ENCODE measurements around the gene DNAJC11.
"Not testable (repeated sequence)": the region's sequence is repeated elsewhere in the genome, so short reads cannot be mapped to it uniquely, and the experiment has no call there.

The DNAJC11 gene

DNA sequence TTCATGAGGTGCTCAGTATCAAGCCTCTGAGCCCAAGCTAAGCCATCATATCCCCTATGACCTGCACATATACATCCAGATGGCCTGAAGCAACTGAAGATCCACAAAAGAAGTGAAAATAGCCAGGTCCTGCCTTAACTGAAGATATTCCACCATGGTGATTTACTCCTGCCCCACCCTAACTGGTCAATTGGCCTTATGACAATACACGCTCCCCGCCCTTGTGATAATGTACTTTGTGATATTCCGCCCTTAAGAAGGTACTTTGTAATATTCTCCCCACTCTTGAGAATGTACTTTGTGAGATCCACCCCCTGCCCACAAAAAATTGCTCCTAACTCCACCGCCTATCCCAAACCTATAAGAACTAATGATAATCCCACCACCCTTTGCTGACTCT is 1.7 kb downstream of the DNAJC11 start:
- not testable (repeated sequence) for DNase-seq (ENCODE audit: low read depth in 2 of 2, low spot score in 1 of 2)

DNA sequence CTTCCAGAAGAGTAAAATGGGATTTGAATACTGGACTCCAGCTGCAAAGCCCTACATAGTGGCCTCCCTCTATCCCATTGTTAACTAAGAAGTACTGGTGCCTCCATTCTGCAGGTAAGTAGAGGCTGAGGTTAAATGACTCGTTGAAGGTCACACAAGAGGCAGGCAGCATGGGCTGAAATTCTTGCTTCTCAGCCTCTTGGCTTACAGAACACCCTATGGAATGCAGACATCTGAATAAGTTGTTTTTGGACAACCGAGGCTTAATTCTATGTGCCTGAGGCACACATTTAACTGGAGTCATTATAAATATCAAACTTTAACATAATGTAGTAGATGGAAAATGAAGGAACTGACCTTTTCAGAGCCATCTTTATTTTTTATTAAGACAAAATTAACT is 5.7 kb downstream of the DNAJC11 start:
- no peak for DNase-seq (ENCODE audit: low read depth in 2 of 2, low spot score in 1 of 2)

DNA sequence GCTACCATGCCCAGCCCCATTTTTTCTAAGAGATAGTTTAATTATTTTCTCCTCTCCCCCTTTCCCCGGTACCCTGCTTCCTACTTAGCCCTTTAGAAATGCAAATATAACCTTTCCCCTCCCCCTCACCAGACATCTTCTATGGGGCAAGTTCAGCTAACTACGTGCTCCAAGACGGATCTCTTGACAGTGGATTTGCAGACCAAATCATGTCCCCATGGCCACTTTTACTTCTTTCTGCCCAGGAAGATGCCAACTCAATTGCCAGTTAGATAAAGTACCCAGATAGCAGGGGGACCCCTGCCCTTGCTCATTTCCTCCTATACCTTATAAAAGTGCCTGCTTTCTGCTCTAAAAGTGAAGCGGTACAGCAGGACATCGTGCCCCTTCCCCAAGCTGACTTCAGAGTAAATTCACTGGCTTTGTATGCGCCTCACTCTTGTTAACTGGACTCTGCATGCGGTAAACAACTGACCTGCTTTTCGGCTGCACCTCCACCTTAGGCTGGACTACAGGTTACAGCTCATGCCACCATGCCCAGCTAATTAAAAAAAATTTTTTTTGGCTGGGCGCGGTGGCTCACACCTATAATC is 7.4 kb downstream of the DNAJC11 start:
- no peak for DNase-seq (ENCODE audit: low read depth in 2 of 2, low spot score in 1 of 2)

DNA sequence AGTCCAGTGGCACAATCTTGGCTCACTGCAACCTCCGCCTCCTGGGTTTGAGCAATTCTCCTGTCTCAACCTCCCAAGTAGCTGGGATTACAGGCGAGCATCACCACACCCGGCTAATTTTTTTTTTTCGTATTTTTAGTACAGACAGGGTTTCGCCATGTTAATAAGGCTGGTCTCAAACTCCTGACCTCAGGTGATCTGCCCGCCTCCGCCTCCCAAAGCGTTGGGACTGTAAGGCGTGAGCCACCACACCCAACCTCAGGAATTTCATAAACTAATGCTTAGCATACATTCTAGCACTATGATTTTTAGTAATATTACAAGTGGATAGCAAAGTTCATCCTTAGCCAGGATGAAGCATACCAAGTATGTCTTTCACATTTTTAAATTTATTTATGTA is 8.7 kb downstream of the DNAJC11 start:
- DNase-seq (ENCODE audit: low read depth in 2 of 2, low spot score in 1 of 2): no peak

DNA sequence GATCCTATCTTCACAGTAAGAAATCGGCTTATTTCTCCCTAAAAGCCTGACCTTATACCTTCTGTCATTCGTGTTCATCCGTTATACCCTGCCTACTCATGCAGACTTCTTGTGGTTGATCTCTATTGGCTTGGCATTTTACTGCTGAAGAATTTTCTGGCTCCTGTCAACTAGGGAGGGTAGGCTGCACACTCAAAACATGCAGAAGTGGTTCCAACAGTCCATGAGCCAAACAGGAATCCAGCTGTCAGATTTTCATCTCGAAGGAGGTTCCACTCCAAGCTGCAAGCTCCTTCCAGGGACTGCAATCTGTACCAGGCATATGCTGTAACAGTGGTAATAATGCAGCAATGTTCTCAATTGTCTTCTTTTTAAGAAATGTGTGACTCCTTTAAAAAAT is 10.1 kb downstream of the DNAJC11 start:
- no peak for DNase-seq (ENCODE audit: low read depth in 2 of 2, low spot score in 1 of 2)

DNA sequence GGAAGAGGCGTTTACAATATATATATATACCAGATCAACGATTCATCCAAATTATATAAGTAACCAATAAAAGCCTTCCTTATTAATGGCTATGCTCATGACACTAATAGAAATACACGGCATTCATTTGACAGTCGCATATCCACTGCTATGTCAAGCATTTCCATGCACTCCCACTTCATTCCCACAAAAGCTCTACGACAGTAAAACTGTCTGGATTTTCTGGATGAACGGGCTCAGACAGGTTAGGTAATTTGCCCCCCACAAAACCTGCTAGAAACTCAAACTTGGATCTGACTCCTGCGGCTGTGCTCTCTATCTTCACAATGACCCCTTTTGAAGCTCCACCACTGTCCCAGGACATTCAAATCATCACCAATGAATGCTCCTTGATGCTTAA is 11.4 kb downstream of the DNAJC11 start:
- DNase-seq (ENCODE audit: low read depth in 2 of 2, low spot score in 1 of 2): no peak

DNA sequence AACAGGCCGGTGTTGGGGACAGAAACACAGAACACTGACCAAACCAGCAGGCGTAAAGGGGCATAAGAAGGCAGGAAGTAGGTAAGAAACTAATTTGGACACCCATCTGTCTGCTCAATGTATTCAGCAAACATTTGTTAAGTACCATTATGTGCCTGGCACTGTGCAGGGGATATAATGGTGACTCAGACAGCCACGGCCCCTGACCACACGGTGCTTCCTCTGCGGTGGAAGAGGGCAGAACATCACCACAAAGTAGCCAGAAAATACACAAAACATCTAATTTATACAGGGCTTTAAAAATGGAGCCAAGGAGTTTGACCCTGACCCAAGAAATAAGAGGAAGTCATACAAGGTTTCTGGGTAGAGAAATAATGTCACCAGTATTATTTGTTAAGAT is 12.9 kb downstream of the DNAJC11 start:
- DNase-seq (ENCODE audit: low read depth in 2 of 2, low spot score in 1 of 2): no peak

DNA sequence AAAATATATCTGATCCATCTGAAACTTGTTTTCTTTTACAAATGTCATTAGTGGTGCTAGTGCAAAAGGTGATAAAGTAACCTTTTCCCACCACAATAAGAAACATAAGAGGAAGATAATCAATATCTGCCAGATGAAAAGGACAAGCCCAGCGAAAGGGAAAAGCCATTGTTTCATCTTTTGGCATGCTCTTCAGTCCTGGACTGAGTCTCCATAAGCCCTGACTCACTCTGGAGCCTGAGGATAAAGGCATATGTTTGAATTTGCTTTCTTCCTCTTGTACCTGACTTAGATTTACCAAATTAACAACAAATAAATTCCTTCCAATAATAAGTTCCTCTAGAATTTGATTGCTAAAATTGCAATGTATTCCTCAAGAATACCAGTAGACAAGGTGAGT is 13.6 kb downstream of the DNAJC11 start:
- no peak for DNase-seq (ENCODE audit: low read depth in 2 of 2, low spot score in 1 of 2)

DNA sequence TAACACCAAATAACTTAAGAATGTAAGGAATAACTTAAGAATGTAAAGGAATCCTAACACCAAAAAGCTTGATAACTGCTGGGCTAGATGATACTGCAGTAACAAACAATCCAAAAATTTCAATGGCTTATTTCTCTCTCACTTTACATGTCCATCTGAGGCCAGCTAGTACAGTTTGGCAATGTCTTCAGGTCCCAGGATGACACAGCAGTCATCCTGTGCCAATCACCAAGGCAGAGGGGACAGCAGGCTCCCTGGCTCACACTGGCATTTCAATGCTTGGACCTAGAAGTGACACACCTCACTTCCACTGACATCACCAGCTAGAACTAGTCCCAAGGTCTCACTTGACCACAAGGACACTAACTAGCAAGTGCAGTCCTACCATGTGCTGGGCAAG is 15.3 kb downstream of the DNAJC11 start:
- no peak for DNase-seq (ENCODE audit: low read depth in 2 of 2, low spot score in 1 of 2)

DNA sequence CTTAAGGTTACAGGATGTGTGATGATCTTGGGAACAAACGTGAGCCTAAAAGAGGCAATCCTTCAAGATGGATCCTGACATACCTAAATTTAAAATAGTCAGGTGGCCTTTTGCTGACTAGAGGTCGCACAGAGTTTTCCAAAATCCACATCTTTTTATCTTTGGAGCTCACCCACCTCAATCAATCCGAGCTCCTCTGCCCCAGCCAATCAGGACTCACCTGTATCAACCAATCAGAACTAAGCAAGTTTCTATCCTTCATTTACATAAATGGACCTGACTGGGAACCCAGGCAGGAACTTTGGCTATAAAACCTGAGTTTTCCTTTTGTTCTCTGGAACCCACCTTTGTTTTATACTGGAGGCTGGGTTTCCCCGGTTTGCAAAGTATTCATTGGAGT is 16.2 kb downstream of the DNAJC11 start:
- DNase-seq (ENCODE audit: low read depth in 2 of 2, low spot score in 1 of 2): no peak

DNA sequence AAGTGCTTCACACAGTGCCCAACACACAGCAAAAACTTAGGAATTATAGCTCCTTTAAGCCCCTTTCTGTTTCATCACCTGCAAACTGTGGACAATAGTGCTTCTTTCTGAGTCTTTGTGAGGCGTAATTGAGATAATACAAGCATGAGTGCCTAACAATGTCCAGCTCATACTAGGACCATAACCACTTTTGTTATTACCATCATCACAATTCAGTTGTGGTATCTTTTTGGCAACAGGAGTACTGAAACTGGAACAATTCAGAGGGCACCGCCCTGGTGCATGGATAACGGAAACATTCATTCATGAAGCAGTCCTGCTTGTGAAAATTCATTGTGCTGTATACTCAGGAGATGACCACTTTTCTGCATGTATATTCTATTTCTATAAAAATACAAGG is 18.2 kb downstream of the DNAJC11 start:
- DNase-seq (ENCODE audit: low read depth in 2 of 2, low spot score in 1 of 2): no peak

DNA sequence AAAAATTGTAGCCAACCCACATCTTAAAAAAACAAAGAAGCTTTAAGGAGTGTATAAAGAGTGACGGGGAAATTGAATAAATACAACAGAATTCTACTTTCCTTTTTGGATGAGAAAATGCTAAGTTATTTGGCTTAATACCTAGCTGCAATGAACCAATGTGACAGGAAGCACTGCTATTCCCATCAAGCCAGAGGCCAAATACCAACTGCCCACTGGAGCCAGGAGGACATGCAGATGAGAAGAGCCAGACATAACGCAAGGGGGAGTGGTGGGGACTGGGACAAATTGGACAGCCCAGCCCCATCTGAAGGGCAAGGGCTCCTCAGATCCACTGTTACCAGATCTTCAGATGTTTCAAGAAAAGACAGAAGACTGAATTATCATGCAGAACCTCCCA is 25.7 kb downstream of the DNAJC11 start:
- no peak for DNase-seq (ENCODE audit: low read depth in 2 of 2, low spot score in 1 of 2)

DNA sequence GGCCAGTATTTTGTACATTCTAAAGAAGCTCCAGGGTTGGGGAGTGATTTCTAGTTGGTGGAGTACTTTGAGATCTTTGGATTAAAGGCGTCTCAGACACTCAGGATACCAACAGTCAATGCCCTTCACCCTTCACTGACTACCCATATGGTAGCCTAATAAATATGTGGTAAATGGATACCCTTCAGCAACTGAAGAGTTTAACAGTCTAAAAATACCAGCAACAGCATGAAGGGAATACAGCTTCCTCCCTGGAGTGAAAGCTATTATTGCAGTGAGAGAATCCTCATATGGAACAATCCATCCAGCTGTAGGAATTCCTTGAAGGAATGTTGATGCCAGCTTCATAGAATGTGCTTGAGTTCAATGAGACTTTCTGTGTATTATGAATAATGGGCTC is 26.8 kb downstream of the DNAJC11 start:
- DNase-seq (ENCODE audit: low read depth in 2 of 2, low spot score in 1 of 2): no peak

DNA sequence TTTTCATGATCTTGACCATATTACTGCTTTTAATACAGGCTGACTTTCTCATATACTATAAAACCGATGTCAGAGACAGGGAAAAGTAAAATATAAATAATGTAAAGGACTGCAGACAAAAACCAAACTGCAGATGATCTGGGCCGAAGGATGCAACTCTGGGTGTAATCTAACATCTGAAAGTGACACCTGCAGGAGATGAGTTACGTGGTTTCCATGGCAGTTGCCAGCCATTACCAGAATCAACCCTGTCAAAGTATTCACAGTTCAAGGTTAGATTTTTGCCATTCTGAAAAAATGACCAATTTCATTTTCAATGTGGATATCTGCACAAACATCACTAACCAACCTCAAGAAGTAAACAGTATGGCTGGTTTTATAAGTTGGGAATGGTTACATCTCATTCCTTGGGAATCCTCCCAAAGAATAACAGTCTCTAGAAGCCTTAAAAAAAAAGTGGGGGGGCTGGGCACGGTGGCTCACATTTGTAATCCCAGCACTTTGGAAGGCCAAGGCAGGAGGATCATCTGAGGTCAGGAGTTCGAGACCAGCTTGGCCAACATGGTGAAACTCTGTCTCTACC is 27.7 kb downstream of the DNAJC11 start:
- no peak for DNase-seq (ENCODE audit: low read depth in 2 of 2, low spot score in 1 of 2)

DNA sequence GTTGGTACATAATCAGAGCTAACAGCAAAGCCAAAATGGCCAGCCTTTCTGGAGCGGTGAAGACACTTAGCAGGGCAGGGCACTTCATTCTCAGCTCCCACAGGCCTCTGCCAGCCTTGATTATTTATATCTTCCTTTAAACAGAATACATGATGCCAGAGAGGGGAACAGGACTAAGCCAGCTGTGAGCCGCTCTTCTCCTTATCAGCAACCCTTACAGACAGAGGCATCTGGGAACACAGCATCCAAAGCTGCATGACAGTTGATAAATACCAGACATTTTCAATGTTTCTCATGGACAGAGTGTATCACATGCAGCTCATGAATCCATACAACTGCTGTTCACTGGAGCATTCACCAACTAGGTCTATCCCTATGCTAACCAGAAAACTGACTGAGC is 29.1 kb downstream of the DNAJC11 start:
- DNase-seq (ENCODE audit: low read depth in 2 of 2, low spot score in 1 of 2): no peak

DNA sequence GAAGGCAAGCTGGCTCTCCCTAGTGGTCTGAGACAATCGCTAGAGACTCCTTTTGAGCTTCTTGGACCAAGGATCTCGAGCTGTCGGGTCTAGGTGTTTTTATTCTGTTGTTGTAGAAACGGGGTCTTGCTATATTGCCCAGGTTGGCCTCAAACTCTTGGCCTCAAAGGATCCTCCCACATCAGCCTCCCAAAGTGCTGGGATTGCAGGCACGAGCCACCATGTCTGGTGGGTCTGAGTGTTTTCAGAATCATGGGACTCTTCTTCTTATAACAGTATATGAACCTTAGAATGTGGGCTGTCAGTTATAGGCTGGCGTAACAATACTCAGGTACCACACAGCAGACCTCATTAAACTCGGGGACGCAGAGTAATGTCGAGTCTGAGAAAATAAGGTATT is 33.1 kb downstream of the DNAJC11 start:
- DNase-seq (ENCODE audit: low read depth in 2 of 2, low spot score in 1 of 2): no peak

DNA sequence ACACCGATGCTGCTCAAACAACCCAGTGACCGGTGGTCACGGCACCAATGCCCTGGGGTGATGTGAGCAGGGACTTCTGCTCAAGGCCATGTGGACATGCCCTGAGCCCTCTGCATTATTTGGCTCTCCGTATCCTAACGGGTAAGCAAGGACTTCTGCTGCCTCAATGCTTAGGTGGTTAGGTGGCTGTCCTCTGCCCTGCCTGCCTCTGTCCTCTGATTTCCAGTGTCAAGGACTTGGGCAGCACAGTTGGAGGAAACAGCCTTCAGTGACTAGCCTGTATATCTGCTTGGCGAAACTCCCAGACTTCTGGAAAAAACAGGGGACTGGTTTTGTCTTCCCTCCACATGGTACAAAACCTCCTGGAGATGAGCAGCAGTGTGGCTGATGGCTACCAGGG is 34.5 kb downstream of the DNAJC11 start:
- DNase-seq (ENCODE audit: low read depth in 2 of 2, low spot score in 1 of 2): no peak

DNA sequence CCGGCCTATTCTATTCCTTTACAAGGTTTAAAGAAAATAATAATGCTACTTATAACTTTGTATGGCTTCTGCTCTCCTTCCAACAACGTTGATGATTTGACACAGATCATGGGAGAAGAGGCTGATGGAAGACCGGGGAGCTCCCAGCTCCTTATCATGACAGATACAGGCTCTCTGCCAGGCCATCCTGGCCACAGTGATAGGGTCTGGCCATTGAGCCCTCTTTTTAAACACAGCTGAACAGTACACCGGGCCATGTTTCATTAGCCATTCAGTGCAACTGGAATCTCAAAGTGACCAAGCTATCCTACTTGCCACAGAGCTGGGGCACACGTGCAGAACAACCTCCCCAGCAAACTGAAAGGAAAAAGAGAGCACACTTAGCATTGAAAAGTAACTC is 34.9 kb downstream of the DNAJC11 start:
- no peak for DNase-seq (ENCODE audit: low read depth in 2 of 2, low spot score in 1 of 2)

DNA sequence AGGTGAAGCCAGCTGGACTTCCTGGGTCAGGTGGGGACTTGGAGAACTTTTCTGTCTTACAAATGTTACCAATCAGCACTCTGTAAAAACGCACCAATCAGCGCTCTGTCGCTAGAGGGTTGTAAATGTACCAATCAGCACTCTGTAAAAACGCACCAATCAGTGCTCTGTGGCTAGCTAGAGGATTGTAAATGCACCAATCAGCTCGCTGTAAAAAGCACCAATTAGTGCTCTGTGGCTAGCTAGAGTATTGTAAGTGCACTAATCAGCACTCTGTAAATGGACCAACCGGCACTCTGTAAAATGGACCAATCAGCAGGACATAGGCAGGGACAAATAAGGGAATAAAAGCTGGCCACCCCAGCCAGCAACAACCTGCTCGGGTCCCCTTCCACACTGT is 39.1 kb downstream of the DNAJC11 start:
- not testable (repeated sequence) for DNase-seq (ENCODE audit: low read depth in 2 of 2, low spot score in 1 of 2)

DNA sequence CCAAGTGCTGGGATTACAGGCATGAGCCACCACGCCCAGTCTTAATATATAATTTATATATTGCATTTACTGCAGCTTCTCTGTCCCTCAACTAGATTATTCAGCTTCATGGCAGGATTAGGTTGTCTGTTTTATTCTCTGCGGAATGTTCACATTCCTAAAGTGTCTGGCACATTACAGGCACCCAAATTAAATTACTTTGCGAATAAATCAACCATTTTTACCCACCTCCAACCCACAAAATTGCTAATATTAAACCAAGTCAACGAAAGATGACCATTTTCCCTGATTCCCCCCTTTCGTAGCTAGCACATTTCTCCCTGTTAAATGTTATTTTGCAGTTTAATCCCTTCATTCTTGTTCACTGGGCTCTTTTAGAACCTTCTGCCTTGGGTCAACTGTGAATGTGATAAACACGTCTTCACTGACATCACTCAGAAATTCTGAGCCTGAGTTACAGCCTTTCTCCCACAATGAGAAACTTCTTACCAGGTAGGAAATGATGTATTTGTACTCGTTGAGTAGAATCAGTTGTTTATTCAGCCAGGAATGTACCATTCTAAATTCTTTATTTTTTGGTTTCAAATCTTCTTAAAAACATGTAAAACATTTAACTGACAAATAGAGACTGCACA is 41.1 kb downstream of the DNAJC11 start:
- DNase-seq (ENCODE audit: low read depth in 2 of 2, low spot score in 1 of 2): no peak

DNA sequence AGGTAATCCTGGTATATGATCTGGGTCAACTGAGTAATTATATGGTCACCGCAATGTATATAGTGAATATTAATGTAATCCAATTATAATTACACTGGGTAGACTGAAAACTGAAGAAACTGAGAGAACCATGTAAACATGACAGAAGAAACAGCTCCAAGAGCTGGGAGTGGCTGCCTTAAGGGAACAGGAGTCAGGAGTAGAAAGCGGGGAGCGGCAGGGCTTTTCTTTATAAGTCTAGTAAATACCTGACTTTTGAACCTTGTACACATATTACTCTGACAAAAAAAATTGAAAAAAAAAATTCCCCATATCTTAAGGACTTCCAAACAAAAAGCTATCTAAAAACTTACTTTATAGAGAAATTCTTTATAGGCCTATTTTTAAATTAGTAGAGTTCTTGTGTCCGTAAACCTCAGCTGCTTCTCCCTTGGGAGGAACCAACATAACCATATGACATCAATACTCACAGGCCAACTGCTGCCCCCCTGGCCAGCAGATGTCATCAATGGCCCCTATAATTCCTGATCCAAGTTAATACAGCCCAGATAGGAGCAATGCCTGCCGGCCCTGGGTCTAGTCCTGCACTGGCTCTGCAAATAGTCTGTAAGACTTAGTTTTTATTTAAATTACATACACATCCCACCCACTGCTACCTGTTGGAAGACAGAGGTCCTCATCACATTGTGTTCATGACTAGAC is 43.1 kb downstream of the DNAJC11 start:
- DNase-seq (ENCODE audit: low read depth in 2 of 2, low spot score in 1 of 2): no peak

DNA sequence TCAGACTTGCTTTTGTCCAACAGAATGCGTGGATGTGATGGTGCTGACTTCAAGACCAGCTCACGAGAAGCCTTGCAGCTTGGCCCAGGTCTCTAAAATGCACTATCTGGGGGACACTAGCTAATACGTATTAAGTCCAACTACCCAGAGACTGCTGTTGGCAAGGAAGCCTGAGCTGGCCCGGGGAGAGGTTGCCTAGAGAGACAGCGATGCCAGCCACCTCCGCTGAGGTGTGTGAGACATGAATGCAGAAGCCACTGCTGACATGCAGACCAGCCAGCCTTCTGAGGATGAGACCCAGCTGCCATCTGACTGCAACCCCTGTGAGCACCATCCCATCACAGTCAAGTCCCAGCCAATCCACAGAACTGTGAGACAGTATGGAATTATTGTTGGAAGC is 44.5 kb downstream of the DNAJC11 start:
- DNase-seq (ENCODE audit: low read depth in 2 of 2, low spot score in 1 of 2): no peak
